ENCODE data around the gene RPS6KL1. TPM values are rescaled to one million over a fixed set of nuclear protein-coding genes. Genes with fewer than 3 reads are reported as not detected.
A peak's percentile ranks its signal among the peaks of the same experiment; 100 is the strongest.

Gene RPS6KL1
- total RNA-seq, 1 donor from 2014 or later, result 4.7 TPM

GRCh38 chr14:74904635-74905503 is 18.2 kb downstream of the RPS6KL1 start:
- DNase-seq (ENCODE audit: low spot score), result no peak
- ATAC-seq, result peak; percentile 16
- intact Hi-C loops (cut with DNase I), result loop anchor here (5.0 kb wide), 1 partner anchor 43 kb away; no protein-coding TSS in a partner anchor

GRCh38 chr14:74902941-74903705 is 19.9 kb downstream of the RPS6KL1 start:
- no peak for ATAC-seq
- no peak for DNase-seq (ENCODE audit: low spot score)
- intact Hi-C loops (cut with DNase I), result no loop called here

GRCh38 chr14:74898694-74899093 is 24.4 kb downstream of the RPS6KL1 start:
- DNase-seq (ENCODE audit: low spot score) (no peak), ATAC-seq (no peak)
- intact Hi-C loops (cut with DNase I), result no loop called here

DNA sequence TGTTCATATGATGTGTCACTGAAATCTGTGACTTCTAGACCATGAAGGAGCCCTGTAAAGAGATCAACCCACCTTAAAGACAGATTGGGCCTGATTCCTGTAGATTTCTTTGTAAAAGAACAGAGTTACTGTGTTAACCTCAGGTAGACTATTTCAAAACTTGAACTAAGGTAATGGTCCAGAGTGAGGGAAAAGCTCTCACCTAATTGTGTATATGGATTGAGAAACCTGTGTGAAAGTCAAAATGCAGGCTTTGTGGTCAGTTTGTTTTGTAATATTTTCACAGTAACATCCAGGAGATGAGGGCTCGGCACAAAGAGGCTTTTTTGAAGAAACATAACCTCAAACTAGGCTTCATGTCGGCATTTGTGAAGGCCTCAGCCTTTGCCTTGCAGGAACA is 25.0 kb downstream of the RPS6KL1 start:
- DNase-seq (ENCODE audit: low spot score) (no peak), ATAC-seq (no peak)
- intact Hi-C loops (cut with DNase I), result no loop called here

GRCh38 chr14:74897642-74898041 is 25.4 kb downstream of the RPS6KL1 start:
- no peak for DNase-seq (ENCODE audit: low spot score)
- no peak for ATAC-seq
- intact Hi-C loops (cut with DNase I), result no loop called here

GRCh38 chr14:74896400-74896799 is 26.7 kb downstream of the RPS6KL1 start:
- ATAC-seq, result no peak
- intact Hi-C loops (cut with DNase I), result no loop called here
- DNase-seq (ENCODE audit: low spot score), result no peak

DNA sequence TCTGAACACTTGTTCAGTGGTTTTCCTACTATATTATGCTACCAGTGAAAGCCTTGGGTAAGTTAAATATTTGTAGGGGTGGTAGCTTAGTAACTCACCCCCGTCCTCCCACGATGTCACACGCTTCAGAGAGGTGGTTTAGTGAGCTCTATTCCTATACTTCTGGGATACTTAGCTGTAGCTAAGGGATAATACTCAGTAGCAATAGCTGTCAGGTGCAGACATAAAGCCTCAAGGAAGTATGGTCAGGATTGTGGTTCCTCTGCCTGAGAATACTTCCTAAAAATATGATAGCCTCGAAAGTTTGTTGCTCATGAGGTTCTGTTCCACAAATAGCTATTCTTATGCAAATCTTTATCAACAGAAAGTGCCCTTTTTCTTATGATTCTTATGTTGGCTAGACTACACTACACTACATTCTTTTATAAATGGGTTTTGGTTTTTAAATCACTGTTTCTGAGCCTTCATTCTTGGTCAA is 29.4 kb downstream of the RPS6KL1 start:
- DNase-seq (ENCODE audit: low spot score) (no peak), ATAC-seq (no peak)
- intact Hi-C loops (cut with DNase I), result no loop called here

DNA sequence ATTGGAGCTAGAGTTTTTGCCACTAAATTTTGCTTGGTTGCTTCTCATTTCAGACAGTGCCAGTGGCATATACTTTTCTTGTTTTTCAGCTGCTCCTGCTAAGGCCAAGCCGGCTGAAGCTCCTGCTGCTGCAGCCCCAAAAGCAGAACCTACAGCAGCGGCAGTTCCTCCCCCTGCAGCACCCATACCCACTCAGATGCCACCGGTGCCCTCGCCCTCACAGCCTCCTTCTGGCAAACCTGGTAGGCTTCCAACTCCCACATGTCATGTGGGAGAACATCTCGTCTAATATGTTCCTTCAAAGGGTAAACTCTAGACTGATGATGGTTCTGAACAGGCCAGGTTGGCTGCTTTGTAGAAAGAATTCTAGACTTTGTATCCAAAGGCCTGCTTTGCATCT is 30.3 kb downstream of the RPS6KL1 start:
- ATAC-seq (no peak), DNase-seq (ENCODE audit: low spot score) (no peak)
- intact Hi-C loops (cut with DNase I), result no loop called here

DNA sequence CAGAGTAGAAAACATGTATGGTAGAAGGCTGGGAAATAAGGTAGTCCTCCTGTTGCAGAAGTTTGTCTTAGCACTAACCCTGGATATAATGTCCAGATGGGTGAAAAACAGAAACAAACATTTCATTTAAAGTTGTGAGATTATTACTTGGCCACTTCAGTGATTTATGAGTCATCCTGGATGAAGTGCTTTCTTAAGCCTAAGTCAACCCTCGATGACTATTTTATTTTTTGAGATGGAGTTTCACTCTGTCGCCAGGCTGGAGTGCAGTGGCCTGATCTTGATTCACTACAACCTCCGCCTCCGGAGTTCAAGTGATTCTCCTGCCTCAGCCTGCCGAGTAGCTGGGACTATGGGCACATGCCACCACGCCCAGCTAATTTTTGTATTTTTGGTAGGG is 31.2 kb downstream of the RPS6KL1 start:
- ATAC-seq, result no peak

DNA sequence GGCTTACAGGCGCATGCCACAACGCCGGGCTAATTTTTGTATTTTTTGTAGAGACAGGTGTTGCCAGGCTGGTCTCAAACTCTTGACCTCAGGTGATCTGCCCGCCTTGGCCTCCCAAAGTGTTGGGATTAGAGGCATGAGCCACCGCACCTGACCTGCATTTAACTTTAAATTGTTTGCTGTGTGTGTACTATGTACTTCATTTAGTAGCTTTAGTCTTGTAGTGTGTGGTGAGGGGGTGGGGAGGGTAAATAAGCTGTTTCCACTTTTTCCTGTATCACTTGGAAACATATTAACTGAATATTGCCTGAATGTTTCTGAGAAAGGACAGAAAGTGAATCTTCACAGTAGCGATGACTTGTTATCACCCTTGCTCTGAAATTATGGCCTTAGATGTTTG is 32.8 kb downstream of the RPS6KL1 start:
- intact Hi-C loops (cut with DNase I), result no loop called here
- DNase-seq (ENCODE audit: low spot score) (no peak), ATAC-seq (no peak)

More for the DNA sequence above, 31.2 kb downstream of the RPS6KL1 start:
- no peak for DNase-seq (ENCODE audit: low spot score)
- intact Hi-C loops (cut with DNase I), result no loop called here

DNA sequence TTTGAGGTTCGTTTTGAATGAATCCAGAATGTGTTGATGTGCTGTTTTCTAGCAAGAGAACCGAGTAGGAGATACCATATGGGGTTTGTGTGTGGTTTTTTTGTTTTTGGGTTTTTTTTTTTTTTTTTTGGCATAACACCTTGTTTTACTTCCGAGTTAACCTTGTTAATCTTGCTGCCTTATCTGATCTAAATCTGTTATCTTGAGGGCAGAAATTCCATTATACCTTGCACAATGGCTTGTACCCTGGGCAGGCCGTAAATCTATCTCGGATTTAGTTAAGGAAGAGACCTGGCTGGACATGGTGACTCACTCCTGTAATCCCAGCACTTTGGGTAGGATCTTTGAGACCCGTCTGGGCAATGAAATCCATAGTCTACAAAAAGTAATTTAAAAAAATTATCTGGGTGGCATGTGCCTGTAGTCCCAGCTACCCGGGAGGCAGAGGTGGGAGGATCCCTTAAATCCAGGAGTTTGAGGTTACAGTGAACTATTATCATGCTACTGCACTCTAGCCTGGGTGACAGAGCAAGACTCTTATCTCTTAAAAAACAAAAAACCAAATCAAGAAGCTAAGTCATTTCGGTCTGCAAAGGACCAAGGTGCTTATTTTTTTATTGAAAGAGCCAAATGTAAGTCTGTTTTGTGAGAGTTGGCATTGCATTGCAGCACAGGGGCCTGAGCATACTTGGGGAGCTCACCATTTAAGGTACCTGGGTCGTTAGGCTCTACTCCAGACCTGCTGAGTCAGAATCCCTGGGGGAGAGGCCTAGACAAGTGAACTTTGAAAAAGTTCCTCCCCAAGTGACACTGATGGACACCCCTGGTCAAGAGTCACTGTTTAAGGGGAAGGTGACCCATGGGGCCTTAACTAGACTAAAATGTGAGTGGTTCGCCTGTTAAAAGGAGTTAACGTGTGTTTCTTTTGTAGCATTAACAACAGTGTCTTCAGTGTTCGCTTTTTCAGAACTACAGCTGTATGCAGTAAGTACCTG is 34.6 kb downstream of the RPS6KL1 start:
- ATAC-seq (no peak), DNase-seq (ENCODE audit: low spot score) (no peak)
- intact Hi-C loops (cut with DNase I), result no loop called here

DNA sequence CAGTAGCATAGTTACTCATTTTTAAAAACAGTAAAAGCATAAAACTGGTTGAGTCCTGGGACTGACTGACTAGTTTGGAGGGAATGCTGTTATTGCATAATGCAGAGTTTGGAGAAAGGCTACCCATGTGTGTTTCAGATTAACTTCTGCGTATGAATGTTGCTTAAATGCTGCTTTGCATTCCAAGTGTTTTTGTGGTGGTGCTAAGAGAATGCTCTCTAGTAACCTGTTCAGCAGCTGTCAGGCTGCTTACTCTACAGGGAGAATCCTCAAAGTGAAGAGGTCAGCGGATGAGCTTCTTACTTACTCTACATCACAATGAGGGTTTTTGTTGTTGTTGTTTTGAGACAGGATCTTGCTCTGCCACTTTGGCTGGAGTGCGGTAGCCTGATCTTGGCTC is 37.1 kb downstream of the RPS6KL1 start:
- DNase-seq (ENCODE audit: low spot score) (no peak), ATAC-seq (peak; percentile 91)
- intact Hi-C loops (cut with DNase I), result no loop called here

DNA sequence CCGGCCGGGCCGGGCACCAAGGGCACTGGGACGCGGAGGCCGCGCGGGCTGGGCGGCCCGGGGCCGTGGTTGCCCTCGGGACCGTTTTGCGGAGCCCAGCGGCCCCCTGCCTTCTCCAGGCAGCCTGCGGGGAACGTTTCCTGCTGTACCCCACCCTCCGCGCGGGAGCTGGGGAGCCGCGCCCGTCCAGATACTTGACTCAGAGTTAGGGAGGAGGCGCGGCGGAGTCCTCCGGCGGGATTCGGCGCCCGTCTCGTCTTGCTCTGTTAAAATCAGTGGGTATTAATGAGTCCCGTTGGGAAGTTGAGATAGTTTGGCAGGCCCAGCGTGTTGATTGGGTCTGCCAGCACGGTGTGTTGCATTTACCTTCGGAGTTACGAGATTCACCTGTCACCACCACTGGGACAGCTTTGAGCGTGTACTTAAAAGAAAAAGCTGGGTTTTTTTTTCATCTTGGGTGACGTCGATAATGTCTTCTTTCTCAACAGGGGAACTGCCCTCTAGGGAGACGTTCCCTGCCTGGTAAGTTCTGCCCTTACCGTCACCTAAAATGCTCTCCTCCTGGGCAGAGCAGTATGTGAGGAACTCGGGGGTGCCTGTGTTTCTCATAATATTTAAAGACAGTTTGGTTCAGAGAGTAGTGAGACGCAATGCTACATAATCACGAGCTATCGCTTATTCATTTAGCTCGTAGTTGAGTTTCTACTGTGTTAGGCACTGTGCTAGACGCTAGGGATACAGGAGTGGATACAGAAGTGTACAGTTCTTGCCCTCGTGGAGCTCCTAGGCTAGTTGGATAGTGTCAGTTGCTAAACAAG is 40.7 kb downstream of the RPS6KL1 start:
- peak; percentile 0 for ATAC-seq

DNA sequence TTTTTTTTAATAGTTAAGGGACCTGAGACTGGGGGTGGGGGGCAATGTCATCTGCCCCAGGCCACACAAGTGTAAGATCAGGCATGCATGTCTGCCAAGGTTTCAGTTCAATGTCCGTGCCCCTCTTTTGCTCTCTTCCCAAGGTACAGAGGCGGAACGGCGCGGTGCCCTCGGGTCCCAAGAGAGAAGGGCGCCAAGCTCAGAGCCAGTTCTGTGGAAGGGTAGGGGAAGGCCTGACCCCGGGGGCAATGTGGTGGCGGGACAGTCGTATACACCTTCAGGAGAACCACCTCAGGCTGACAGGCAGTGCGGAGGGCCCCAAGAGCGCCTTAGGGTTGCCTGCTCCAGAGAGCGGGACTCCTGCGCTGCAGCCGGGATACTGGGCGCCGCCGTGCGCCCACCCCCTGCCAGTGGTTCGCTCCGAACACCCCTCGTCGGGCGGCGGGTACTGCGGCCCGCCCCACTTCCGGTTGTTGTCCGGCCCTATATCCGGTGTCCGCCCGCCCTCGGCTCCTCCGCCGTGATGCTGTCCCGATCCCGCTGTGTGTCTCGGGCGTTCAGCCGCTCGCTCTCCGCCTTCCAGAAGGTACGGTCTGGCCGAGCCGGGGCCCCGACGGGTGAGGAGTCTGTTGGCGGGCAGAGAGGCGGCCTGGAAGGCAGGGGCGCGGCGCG is 41.5 kb downstream of the RPS6KL1 start, which contains the start of gene DLST:
Gene DLST (plus strand): TSS at position 486 of the 672 bp plus-strand sequence. CDS start 38 bp downstream, at position 524.
- peak; percentile 91 for DNase-seq (ENCODE audit: low spot score)
- peak; percentile 94 for ATAC-seq
- intact Hi-C loops (cut with DNase I), result no loop called here

More for the DNA sequence above, 40.7 kb downstream of the RPS6KL1 start:
- intact Hi-C loops (cut with DNase I), result no loop called here
- peak; percentile 61 for DNase-seq (ENCODE audit: low spot score)

- DNase-seq (ENCODE audit: low spot score) (no peak), ATAC-seq (no peak)
- intact Hi-C loops (cut with DNase I), result no loop called here
Observed at GRCh38 chr14:74879427-74880182, 43.5 kb downstream of the RPS6KL1 start.

All from sciatic nerve (tissue), 2 donors.